COLO668 (cell line): Measurements from ENCODE around the gene PRKAG2.

Experiments
- DNase-seq: peaks from one replicate; lab custom pipeline; 2025; ENCODE audit not compliant: unreplicated experiment; lab: John Stamatoyannopoulos, UW

The PRKAG2 gene

DNA sequence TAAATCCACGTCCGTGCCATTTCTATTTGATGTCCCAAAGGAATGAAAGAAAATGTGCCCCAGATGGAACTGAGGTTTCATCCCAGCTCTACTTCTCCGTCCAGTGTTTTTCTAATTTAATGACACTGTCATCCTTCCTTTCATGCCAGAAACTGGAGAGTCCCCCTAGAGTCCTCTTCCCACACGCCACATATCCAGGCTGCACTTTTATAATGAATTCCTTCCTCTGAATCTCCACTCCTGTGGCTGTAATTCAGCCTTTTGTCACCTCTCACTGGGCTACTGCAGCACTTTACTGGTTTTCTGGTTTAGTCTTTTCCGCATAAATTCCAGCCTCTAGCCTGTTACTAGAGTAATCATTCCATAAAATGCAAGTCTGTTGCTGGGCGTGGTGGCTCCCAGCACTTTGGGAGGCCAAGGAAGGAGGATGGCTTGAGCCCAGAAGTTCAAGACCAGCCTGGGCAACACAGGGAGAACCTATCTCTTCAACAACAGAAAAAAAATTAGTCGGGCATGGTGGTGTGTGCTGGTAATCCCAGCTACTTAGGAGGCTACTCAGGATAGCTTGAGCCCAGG, 214.6 kb downstream of the PRKAG2 start:
- DNase-seq = no peak

DNA sequence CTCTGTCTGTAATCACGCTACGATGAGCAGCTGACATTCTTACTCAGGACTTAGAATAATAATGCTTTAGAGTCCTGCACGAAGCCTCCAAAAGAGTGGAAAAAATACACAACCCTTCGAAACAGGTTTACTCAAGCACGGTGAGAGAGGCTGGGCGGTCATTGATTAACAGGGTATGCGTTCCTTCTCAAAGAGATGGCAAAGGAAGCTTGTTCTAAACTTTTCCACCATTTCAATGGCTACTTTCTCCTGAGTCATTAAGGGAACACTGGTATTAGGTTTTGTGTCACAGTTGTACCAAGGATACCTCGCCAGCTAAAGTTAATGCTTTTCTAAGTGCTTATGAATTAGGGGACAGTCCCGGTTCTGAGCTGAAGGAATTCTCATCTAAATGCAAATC, 215.3 kb downstream of the PRKAG2 start:
- DNase-seq = no peak

DNA sequence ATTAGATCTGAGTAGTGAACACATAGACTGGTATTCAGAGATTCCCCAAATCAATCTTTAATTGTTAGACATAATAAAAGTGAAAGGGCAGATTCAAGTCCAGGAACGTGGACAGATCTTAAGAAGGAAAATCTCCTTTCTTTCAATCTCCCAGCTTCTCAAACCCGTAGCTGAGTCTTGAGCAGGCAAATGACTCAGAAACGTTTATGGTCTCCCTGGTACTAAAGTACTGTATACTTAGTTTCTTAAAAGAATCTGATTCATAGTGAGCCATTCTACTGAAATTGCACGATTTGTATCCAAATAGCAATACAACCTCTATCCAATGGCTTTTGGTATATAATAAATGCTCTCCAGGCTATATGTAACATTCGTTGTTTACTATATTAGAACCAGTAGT, 216.8 kb downstream of the PRKAG2 start:
- DNase-seq = no peak

- no peak for DNase-seq
These were observed 217.7 kb downstream of the PRKAG2 start for GRCh38 chr7:151659219-151659618.

- no peak for DNase-seq
These were observed 218.1 kb downstream of the PRKAG2 start for GRCh38 chr7:151658778-151659177.

GRCh38 chr7:151657173-151657572, 219.7 kb downstream of the PRKAG2 start:
- DNase-seq = no peak

GRCh38 chr7:151655555-151655954, 221.4 kb downstream of the PRKAG2 start:
- DNase-seq = no peak

DNA sequence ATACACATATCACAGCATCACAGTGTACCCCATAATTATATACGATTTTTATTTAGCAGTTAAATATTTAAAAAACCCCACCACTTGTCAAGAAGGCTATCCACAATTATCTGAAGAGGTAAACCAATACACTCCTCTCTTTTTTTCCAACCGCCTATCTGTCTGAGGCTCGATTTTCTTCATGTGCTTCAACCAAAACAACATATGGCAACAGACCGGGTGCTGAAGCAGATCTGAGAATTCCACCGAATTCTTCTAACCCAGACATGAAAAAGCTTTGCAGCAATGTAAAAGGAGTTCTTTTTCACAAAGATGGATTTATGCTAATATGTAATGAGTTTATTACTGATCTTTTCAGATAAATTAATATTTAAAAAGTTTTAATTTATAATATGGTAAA, 224.8 kb downstream of the PRKAG2 start:
- DNase-seq = no peak

GRCh38 chr7:151650161-151650560, 226.8 kb downstream of the PRKAG2 start:
- no peak for DNase-seq

- no peak for DNase-seq
These were observed 228.5 kb downstream of the PRKAG2 start for GRCh38 chr7:151648429-151648828.

DNA sequence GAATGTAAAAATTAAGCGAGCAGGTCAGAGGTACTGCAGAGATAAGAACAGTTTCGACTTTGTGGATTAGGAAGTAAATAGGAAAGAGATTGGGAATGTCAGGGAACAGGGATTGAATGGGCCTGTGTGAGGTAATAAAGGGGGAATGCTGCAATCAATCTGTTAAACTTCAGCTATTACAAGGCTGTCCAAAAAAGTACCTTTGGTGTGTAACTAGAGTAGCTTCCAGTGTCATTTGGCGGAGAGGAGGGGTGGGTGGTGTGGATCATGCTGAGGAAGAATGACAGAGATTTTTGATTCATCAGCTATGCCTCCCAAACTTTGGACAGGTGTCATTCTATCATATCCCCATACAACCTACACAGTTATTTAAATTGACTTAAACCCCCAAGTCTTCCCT, 229.0 kb downstream of the PRKAG2 start:
- no peak for DNase-seq

- no peak for DNase-seq
These were observed 229.9 kb downstream of the PRKAG2 start for GRCh38 chr7:151647006-151647405.

DNA sequence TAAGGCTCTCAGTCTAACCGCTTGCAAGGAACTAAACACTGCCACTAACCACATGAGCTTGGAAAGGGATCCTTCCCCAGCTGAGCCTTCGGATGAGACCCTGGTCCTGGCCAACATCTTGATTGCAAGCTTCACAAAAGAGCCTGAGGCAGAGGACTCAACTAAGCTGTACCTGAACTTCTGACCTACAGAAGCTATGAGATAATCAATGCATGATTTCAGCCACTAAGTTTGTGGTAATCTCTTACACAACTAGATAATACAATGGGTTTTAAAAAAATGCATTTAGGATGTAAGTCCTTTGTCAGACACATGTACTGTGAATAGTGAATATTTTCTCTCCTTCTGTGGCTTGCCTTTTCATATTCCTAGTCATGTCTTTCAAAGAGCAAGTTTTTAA, 231.6 kb downstream of the PRKAG2 start:
- no peak for DNase-seq

GRCh38 chr7:151644554-151644953, 232.4 kb downstream of the PRKAG2 start:
- no peak for DNase-seq

DNA sequence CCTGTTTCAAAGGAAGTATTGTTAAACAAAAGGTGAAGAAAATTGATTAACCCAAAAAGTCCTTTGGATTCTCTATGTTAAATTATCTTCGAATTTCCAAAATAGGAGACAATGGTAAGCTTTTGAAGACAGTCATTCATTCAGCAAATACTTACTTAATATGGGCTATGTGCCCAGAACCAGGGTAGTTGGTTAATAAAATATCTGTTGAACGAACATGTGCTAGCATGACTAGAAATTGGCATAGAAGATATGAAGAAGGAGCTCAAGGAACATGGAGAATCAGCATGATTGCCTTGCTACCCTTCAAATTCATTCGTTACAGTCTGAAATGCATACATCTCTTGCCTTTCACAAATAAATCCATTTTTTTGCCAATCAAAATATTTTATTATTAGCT, 234.2 kb downstream of the PRKAG2 start:
- DNase-seq = no peak

- DNase-seq = no peak
These were observed 235.3 kb downstream of the PRKAG2 start for GRCh38 chr7:151641587-151641986.

- no peak for DNase-seq
These were observed 239.1 kb downstream of the PRKAG2 start for GRCh38 chr7:151637781-151638261.

- no peak for DNase-seq
These were observed 242.3 kb downstream of the PRKAG2 start for GRCh38 chr7:151634643-151635042.

- DNase-seq = no peak
These were observed 243.5 kb downstream of the PRKAG2 start for GRCh38 chr7:151633516-151633812.

DNA sequence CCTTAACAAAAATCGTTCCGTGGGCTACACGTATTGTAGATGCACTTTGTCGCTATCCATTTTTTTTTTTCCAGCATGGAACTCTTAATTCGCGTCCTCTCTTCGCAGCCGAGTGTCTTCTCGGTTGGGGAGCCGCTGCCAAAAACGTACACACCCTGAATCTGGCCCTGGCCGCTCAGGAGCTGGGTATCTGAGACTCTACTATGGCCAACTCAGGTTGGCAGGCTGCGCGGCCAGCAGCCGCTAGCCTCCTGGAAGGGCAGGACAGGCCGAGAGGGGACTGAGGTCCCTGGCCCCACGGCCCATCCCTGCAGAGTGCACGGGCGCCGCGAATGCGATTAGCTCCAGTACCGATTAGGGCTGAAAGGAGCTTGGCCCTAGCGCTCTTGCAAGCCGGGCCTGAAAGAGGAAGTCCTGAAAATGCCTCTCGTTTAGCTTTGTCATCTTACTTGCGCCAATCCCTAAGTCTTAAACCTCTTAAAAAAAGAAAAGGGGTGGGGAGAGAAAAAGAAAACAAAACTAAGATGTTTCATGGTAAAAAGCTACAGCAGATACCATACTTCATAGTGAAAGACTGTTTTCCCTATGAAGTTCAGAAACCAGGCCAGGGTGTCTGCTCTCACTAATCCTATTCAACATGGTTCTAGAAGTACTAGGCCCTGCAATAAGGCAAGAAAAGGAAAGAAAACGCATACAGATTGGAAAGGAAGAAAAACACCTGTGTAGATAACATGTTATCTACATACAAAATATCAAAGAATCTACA, 244.0 kb downstream of the PRKAG2 start:
- DNase-seq = peak; percentile 22

DNA sequence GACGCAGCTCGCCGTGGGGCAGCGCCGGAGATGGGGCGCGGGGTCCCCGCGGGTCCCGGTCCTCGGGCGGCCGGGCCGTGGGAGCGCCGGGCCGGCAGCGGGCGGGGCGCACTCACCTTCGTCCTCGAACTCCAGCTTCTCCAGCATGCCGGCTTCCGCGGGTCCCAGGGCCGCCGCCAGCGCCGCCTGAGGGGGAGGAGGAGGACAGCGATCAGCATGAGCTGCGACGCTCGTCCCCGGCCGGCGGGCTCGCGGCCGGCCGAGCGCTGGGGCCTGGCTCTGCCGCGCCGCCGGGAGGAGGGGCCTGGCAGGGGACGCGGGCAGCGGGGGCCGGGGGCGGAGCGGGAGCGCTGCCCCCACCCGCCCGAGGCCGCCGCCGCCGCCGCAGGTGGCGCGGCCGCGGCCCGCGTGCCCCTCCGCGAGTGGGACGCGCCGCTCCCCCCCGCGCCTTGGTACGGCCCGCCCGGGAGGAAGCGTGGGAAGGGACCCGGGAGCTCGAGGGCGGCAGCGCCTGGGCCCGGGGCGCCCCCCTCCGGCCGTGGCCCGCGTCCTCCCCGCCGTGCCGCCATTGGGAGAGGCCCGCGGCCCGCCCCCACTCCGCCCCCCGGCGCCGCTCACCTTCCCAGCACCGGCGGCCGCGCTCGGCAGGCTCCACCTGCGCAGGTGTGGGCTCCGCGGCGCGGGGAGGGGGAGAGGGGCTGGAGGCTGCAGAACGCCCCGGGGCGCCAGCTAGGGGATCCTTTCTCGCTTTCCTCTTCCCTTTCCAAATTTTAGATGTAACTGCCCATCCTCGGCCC, 244.8 kb downstream of the PRKAG2 start:
- peak; percentile 97 for DNase-seq

GRCh38 chr7:151631570-151631952, 245.4 kb downstream of the PRKAG2 start:
- DNase-seq = peak; percentile 74
